Stimulated activated CD8-positive, alpha-beta memory T cell treated with anti-CD3 and anti-CD28 coated beads, Interleukin-4, amount 100 ng/mL, for 1 hour (primary cell): ENCODE measurements around the gene PKIG.

Experiments
- DNase-seq, 2 donors: peaks; one replicate each; pipeline ENCODE4 v3.0.0-alpha.2; 2020; ENCODE audit warnings: low read depth in 2 of 2, low spot score in 1 of 2

The PKIG gene

DNA sequence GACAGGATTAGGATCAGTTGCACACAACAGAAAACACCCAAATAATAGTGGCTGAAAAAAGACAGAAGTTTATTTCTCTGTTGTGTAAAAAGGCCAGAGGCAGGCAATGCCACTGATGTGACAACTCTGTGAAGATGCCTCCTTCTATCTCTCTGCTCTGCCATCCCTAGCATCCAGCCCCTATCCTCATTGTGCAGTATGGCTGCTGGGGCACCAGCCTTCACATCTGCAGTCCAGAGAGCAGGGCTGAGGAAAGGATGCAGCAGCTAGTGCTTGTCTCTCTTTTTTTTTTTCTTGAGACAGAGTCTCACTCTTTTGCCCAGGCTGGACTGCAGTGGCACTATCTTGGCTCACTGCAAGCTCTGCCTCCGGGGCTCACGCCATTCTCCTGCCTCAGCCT, 75.5 kb downstream of the PKIG start:
- DNase-seq, result no peak

- no peak for DNase-seq
Observed at GRCh38 chr20:44658810-44659209, 76.4 kb downstream of the PKIG start.

- no peak for DNase-seq
Observed at GRCh38 chr20:44659931-44660330, 77.6 kb downstream of the PKIG start.

GRCh38 chr20:44660581-44660980, 78.2 kb downstream of the PKIG start:
- DNase-seq, result no peak

GRCh38 chr20:44662261-44662660, 79.9 kb downstream of the PKIG start:
- DNase-seq, result no peak

- DNase-seq, result no peak
Observed at GRCh38 chr20:44664131-44664530, 81.8 kb downstream of the PKIG start.

GRCh38 chr20:44666066-44666465, 83.7 kb downstream of the PKIG start:
- DNase-seq, result no peak
